Cardiac septum (tissue), 1 donor: Measurements from ENCODE around the gene ZCCHC10. TPM values are rescaled to one million over a fixed set of nuclear protein-coding genes. Genes with fewer than 3 reads are reported as not detected.

Source experiments
- DNase-seq: peaks from one replicate; pipeline ENCODE4 v3.0.0-alpha.2; 2020; ENCODE audit warnings: low spot score
- intact Hi-C: fragments of 100-400 bp; cut with DNase I; formaldehyde crosslinking; loops from one replicate; pipeline ENCODE4 v1.14.0; 2022
- total RNA-seq: library from RNA; stranded (reverse); fragmentation: NEBNext Ultra II Directional; extraction: Animal tissue kit (Norgen Biotek cat#: 25700); gene quantifications from one replicate; pipeline ENCODE4 v1.2.1, GENCODE V29; 2021
- donor health status: DM: no; HTN: no; CAD: no.

Gene ZCCHC10
- total RNA-seq, 1 donor from 2014 or later: 19.9 TPM

GRCh38 chr5:132951897-132952296 is 74.5 kb downstream of the ZCCHC10 start:
- no peak for DNase-seq
- intact Hi-C loops: no loop called here

- intact Hi-C loops: no loop called here
- DNase-seq: no peak
These were observed 77.2 kb downstream of the ZCCHC10 start for GRCh38 chr5:132949136-132949535.

GRCh38 chr5:132947671-132948070 is 78.7 kb downstream of the ZCCHC10 start:
- intact Hi-C loops: no loop called here
- DNase-seq: no peak

Other genes starting within 250 kb of the ZCCHC10 start
- gene SEPTIN8, start 249.3 kb downstream of the ZCCHC10 start, total RNA-seq: 45.2 TPM
- 0.08 TPM for gene SOWAHA, start 213.2 kb downstream of the ZCCHC10 start, total RNA-seq
- gene SHROOM1, start 195.9 kb downstream of the ZCCHC10 start, total RNA-seq: 4.7 TPM
- 0.43 TPM for gene GDF9, start 160.1 kb downstream of the ZCCHC10 start, total RNA-seq
- 1,426 TPM for gene UQCRQ, start 159.9 kb downstream of the ZCCHC10 start, total RNA-seq
- gene LEAP2, start 152.9 kb downstream of the ZCCHC10 start, total RNA-seq: 2.2 TPM
- 59.1 TPM for gene AFF4, start 62.9 kb downstream of the ZCCHC10 start, total RNA-seq
- gene HSPA4, start 25.5 kb upstream of the ZCCHC10 start, total RNA-seq: 142 TPM